Measurements from ENCODE around the gene EPS8L3. TPM values are rescaled to one million over a fixed set of nuclear protein-coding genes. Genes with fewer than 3 reads are reported as not detected.

Gene EPS8L3
- total RNA-seq, 1 donor from 2014 or later, result not detected

GRCh38 chr1:109796484-109797302 is 33.0 kb upstream of the EPS8L3 start:
- Mint-ChIP-seq H3K4me3 (ENCODE audit: unreplicated experiment) (no peak overlapping the region), H3K27me3 (ENCODE audit: unreplicated experiment) (peaks cover 7% of the 10 kb centered on the region), H3K36me3 (ENCODE audit: unreplicated experiment) (no peaks in the 10 kb centered on the region), H3K4me1 (ENCODE audit: low read depth, unreplicated experiment) (peaks cover 3% of the 10 kb centered on the region), H3K27ac (ENCODE audit: unreplicated experiment) (no peak overlapping the region), H3K9me3 (ENCODE audit: unreplicated experiment) (peaks cover 1% of the 10 kb centered on the region)
- no peak for DNase-seq
- TF ChIP-seq CTCF (IDR thresholded peaks at IDR 0.05; ENCODE audit: partially characterized antibody, unreplicated experiment), result no peak

GRCh38 chr1:109794319-109795132 is 30.8 kb upstream of the EPS8L3 start:
- Mint-ChIP-seq H3K36me3 (ENCODE audit: unreplicated experiment) (no peaks in the 10 kb centered on the region), H3K27me3 (ENCODE audit: unreplicated experiment) (peaks cover 7% of the 10 kb centered on the region), H3K9me3 (ENCODE audit: unreplicated experiment) (peaks cover 1% of the 10 kb centered on the region), H3K4me1 (ENCODE audit: low read depth, unreplicated experiment) (peaks cover 3% of the 10 kb centered on the region), H3K27ac (ENCODE audit: unreplicated experiment) (no peak overlapping the region), H3K4me3 (ENCODE audit: unreplicated experiment) (no peak overlapping the region)
- no peak for TF ChIP-seq CTCF (IDR thresholded peaks at IDR 0.05; ENCODE audit: partially characterized antibody, unreplicated experiment)
- DNase-seq, result no peak

GRCh38 chr1:109793486-109794318 is 30.0 kb upstream of the EPS8L3 start:
- no peak for DNase-seq
- Mint-ChIP-seq H3K9me3 (ENCODE audit: unreplicated experiment) (peaks cover 4% of the 10 kb centered on the region), H3K27me3 (ENCODE audit: unreplicated experiment) (peaks cover 10% of the 10 kb centered on the region), H3K36me3 (ENCODE audit: unreplicated experiment) (no peaks in the 10 kb centered on the region), H3K4me3 (ENCODE audit: unreplicated experiment) (no peak overlapping the region), H3K4me1 (ENCODE audit: low read depth, unreplicated experiment) (peaks cover 3% of the 10 kb centered on the region), H3K27ac (ENCODE audit: unreplicated experiment) (no peak overlapping the region)
- no peak for TF ChIP-seq CTCF (IDR thresholded peaks at IDR 0.05; ENCODE audit: partially characterized antibody, unreplicated experiment)

- no peak overlapping the region for H3K27ac Mint-ChIP-seq (ENCODE audit: unreplicated experiment)
These were observed 29.4 kb upstream of the EPS8L3 start for GRCh38 chr1:109793089-109793485.

More at GRCh38 chr1:109793089-109793485, 29.4 kb upstream of the EPS8L3 start:
- no peak for TF ChIP-seq CTCF (IDR thresholded peaks at IDR 0.05; ENCODE audit: partially characterized antibody, unreplicated experiment)
- H3K9me3 Mint-ChIP-seq (ENCODE audit: unreplicated experiment), result peaks cover 4% of the 10 kb centered on the region
- peaks cover 10% of the 10 kb centered on the region for H3K27me3 Mint-ChIP-seq (ENCODE audit: unreplicated experiment)
- no peaks in the 10 kb centered on the region for H3K36me3 Mint-ChIP-seq (ENCODE audit: unreplicated experiment)
- H3K4me3 Mint-ChIP-seq (ENCODE audit: unreplicated experiment), result no peak overlapping the region
- DNase-seq, result no peak
- H3K4me1 Mint-ChIP-seq (ENCODE audit: low read depth, unreplicated experiment), result peaks cover 3% of the 10 kb centered on the region

Data from glutamatergic neuron (in vitro differentiated cells).